H1 (cell line): ENCODE measurements around the gene RGL1. TPM values are rescaled to one million over a fixed set of nuclear protein-coding genes. Genes with fewer than 3 reads are reported as not detected.
A peak's percentile ranks its signal among the peaks of the same experiment; 100 is the strongest.

Source experiments
- CTCF ChIA-PET: fragments of 300-600 bp; sonication (Branson Sonifier 250); formaldehyde crosslinking; loops from one replicate; lab custom pipeline; 2021; ENCODE audit not compliant: partially characterized antibody; lab: Charles Lee
- POLR2A ChIA-PET: fragments of 300-600 bp; sonication (Branson Sonifier 250); formaldehyde crosslinking; loops from one replicate; lab custom pipeline; 2021; ENCODE audit warnings: inconsistent platforms; ENCODE audit not compliant: partially characterized antibody; lab: Charles Lee
- DNase-seq, 2 experiments: peaks; one replicate each; pipeline versions ENCODE4 v3.0.0 to v3.0.0-alpha.2; 2010 to 2022; ENCODE audit warnings: low spot score in 2 of 2, low read depth in 1 of 2, mixed read lengths in 1 of 2
- FAIRE-seq: peaks from 2 replicates; lab custom pipeline; 2011; peaks lifted over from hg19 to GRCh38; lab: Jason Lieb, UNC
- H2AFZ ChIP-seq: 2 replicates; pipeline ENCODE4 v1.8.1; 2012; ENCODE audit warnings: low read length, inconsistent platforms
- H2AK5ac ChIP-seq: 2 replicates; pipeline ENCODE4 v1.6.1; 2013; ENCODE audit warnings: low read depth, low read length
- H2BK120ac ChIP-seq: replicated peaks from 2 replicates; pipeline ENCODE3; 2013; ENCODE audit warnings: low read depth, low read length, inconsistent platforms
- H2BK12ac ChIP-seq: 2 replicates; pipeline ENCODE4 v1.6.1; 2013; ENCODE audit warnings: low read depth, low read length
- H2BK15ac ChIP-seq: 2 replicates; pipeline ENCODE4 v1.6.1; 2013; ENCODE audit warnings: low read length
- H2BK20ac ChIP-seq: 2 replicates; pipeline ENCODE4 v1.6.1; 2013; ENCODE audit warnings: low read length
- H2BK5ac ChIP-seq: 2 replicates; pipeline ENCODE4 v1.6.1; 2013; ENCODE audit warnings: low read depth, low read length
- H3K14ac ChIP-seq: 2 replicates; pipeline ENCODE4 v1.6.1; 2013; ENCODE audit warnings: inconsistent platforms; ENCODE audit not compliant: insufficient read length
- H3K18ac ChIP-seq: 2 replicates; pipeline ENCODE4 v1.6.1; 2013; ENCODE audit warnings: low read length; ENCODE audit errors: extremely low read depth
- H3K23ac ChIP-seq: 2 replicates; pipeline ENCODE4 v1.6.1; 2013; ENCODE audit warnings: inconsistent platforms; ENCODE audit not compliant: insufficient read length
- H3K23me2 ChIP-seq: 2 replicates; pipeline ENCODE4 v1.6.1; 2013; ENCODE audit warnings: low read depth, low read length
- H3K27ac ChIP-seq: 2 replicates; pipeline ENCODE4 v1.6.1; 2011; ENCODE audit warnings: low read depth, low read length, inconsistent platforms
- H3K27me3 ChIP-seq, 4 experiments: replicated peaks in 1 of 4; 1 replicate in 1 of 4; 2 replicates in 3 of 4; pipeline versions ENCODE4 v1.6.1 to v1.8.1; 2011 to 2013; ENCODE audit warnings: low read length in 3 of 4, mild to moderate bottlenecking in 3 of 4, inconsistent platforms in 2 of 4, mixed read lengths in 2 of 4, moderate library complexity in 1 of 4; ENCODE audit not compliant: control insufficient read depth in 3 of 4, insufficient read depth in 3 of 4; ENCODE audit errors: extremely low read depth in 1 of 4
- H3K36me3 ChIP-seq, 4 experiments: 2 replicates each; pipeline versions ENCODE4 v1.6.1 to v1.8.1; 2011 to 2013; ENCODE audit warnings: mild to moderate bottlenecking in 4 of 4, low read length in 3 of 4, moderate library complexity in 2 of 4, control low read depth in 1 of 4, inconsistent platforms in 1 of 4; ENCODE audit not compliant: insufficient read depth in 4 of 4, control insufficient read depth in 2 of 4
- H3K4ac ChIP-seq: replicated peaks from 2 replicates; pipeline ENCODE3; 2013; ENCODE audit warnings: low read length, low read depth, mixed read lengths, inconsistent platforms; ENCODE audit not compliant: insufficient read length
- H3K4me1 ChIP-seq, 4 experiments: replicated peaks in 1 of 4; 1 replicate in 1 of 4; 2 replicates in 3 of 4; pipeline versions ENCODE4 v1.6.1 to v1.8.1; 2011 to 2013; ENCODE audit warnings: low read length in 3 of 4, inconsistent platforms in 2 of 4, mixed read lengths in 1 of 4; ENCODE audit not compliant: insufficient read depth in 4 of 4, control insufficient read depth in 3 of 4
- H3K4me2 ChIP-seq, 2 experiments: 2 replicates each; pipeline versions ENCODE4 v1.6.1 to v1.8.1; 2011 to 2013; ENCODE audit warnings: low read depth in 2 of 2, low read length in 2 of 2, control low read depth in 1 of 2, inconsistent platforms in 1 of 2, mild to moderate bottlenecking in 1 of 2; ENCODE audit not compliant: insufficient read depth in 1 of 2
- H3K4me3 ChIP-seq, 4 experiments: fragments of 200-600, 300-600 bp in 1 of 4; sonication (generic), shearing (Covaris generic), sonication (Bioruptor Twin) in 1 of 4; 2 replicates each; pipeline versions ENCODE4 v1.5.1 to v1.8.1; 2011 to 2016; ENCODE audit warnings: low read length in 4 of 4, low read depth in 3 of 4, control low read depth in 2 of 4, inconsistent platforms in 2 of 4, mild to moderate bottlenecking in 2 of 4, mixed read lengths in 1 of 4, moderate library complexity in 1 of 4; ENCODE audit not compliant: insufficient read depth in 2 of 4; ENCODE audit errors: extremely low read depth in 1 of 4
- H3K56ac ChIP-seq: replicated peaks from 2 replicates; pipeline ENCODE3; 2013; ENCODE audit warnings: low read depth, mild to moderate bottlenecking, mixed read lengths, low read length, inconsistent platforms; ENCODE audit not compliant: insufficient read length
- H3K79me1 ChIP-seq: 2 replicates; pipeline ENCODE4 v1.6.1; 2013; ENCODE audit warnings: low read depth, low read length, control low read depth
- H3K79me2 ChIP-seq, 2 experiments: 2 replicates each; pipeline versions ENCODE4 v1.6.1 to v1.8.1; 2012 to 2013; ENCODE audit warnings: low read length in 2 of 2, mild to moderate bottlenecking in 2 of 2, inconsistent platforms in 1 of 2; ENCODE audit not compliant: insufficient read depth in 2 of 2, control insufficient read depth in 1 of 2
- H3K9ac ChIP-seq, 4 experiments: replicated peaks in 1 of 4; 1 replicate in 1 of 4; 2 replicates in 3 of 4; pipeline versions ENCODE4 v1.6.1 to v1.8.1; 2011 to 2013; ENCODE audit warnings: low read depth in 3 of 4, low read length in 3 of 4, control low read depth in 2 of 4, mild to moderate bottlenecking in 2 of 4, moderate library complexity in 2 of 4, inconsistent platforms in 1 of 4; ENCODE audit errors: extremely low read depth in 1 of 4
- H3K9me3 ChIP-seq, 2 experiments: 2 replicates each; pipeline versions ENCODE4 v1.6.1 to v1.8.1; 2012 to 2013; ENCODE audit warnings: mild to moderate bottlenecking in 2 of 2, moderate library complexity in 2 of 2, control low read depth in 1 of 2, inconsistent platforms in 1 of 2, low read depth in 1 of 2, low read length in 1 of 2, mixed read lengths in 1 of 2; ENCODE audit not compliant: insufficient read depth in 2 of 2
- H4K20me1 ChIP-seq, 2 experiments: replicated peaks in 1 of 2; 2 replicates each; pipeline versions ENCODE3 to v1.8.1; 2011 to 2013; ENCODE audit warnings: inconsistent platforms in 2 of 2, low read length in 2 of 2, mild to moderate bottlenecking in 1 of 2; ENCODE audit not compliant: insufficient read depth in 2 of 2, control insufficient read depth in 1 of 2
- H4K5ac ChIP-seq: 2 replicates; pipeline ENCODE4 v1.6.1; 2013; ENCODE audit warnings: low read length, low read depth, mixed read lengths, inconsistent platforms; ENCODE audit not compliant: insufficient read length
- H4K8ac ChIP-seq: 2 replicates; pipeline ENCODE4 v1.8.0; 2013; ENCODE audit warnings: mild to moderate bottlenecking, moderate library complexity, low read length, inconsistent platforms; ENCODE audit not compliant: insufficient read depth; ENCODE audit errors: extremely low read depth
- H4K91ac ChIP-seq: replicated peaks from 2 replicates; pipeline ENCODE3; 2013; ENCODE audit warnings: low read length, mixed read lengths, inconsistent platforms; ENCODE audit not compliant: insufficient read length
- WGBS, 2 experiments: shearing (Covaris generic) in 1 of 2; methylation state at CpG; one replicate each; pipeline versions ENCODE4 v1.1.6 to v1.1.7; 2013 to 2015; ENCODE audit warnings: low lambda C conversion rate in 2 of 2, mixed read lengths in 2 of 2, inconsistent platforms in 1 of 2, low coverage in 1 of 2, missing lambda C conversion rate in 1 of 2; ENCODE audit not compliant: insufficient replicate concordance in 2 of 2, insufficient coverage in 1 of 2, insufficient read length in 1 of 2; ENCODE audit errors: extremely low coverage in 1 of 2, missing lambda C conversion rate in 1 of 2; 5-methylcytosine and 5-hydroxymethylcytosine counted together
- polyA plus RNA-seq, 7 experiments: library from polyadenylated mRNA; depleted of rRNA in 3 of 7; stranded (reverse) in 5 of 7; unstranded in 2 of 7; fragments of >200 nt in 5 of 7; fragments of 200-250 nt in 2 of 7; gene quantifications; 1 replicate in 5 of 7; 2 replicates in 1 of 7; 4 replicates in 1 of 7; pipeline versions ENCODE4 v1.2.1 to v1.2.3, GENCODE V29; 2011 to 2013; ENCODE audit warnings: missing spikeins in 2 of 7, mixed read lengths in 2 of 7
- total RNA-seq: library from RNA; stranded (reverse); fragmentation: NEBNext Ultra II Directional; extraction: Animal tissue kit (Norgen Biotek cat#: 25700); gene quantifications from 2 replicates; pipeline ENCODE4 v1.2.1, GENCODE V29; 2021

The RGL1 gene
- total and polyA plus RNA-seq, 2 of the 8 experiments (the other 6 are each of a cell fraction or from before 2014, with no cell fraction given): 0.98 to 2.4 TPM

- no peak overlapping the region for H3K4me3 ChIP-seq
- H3K23ac ChIP-seq: no peak overlapping the region
- peak overlapping the region; percentile 69; the same call in 1 of the 2 replicates for H2BK12ac ChIP-seq
- H4K5ac ChIP-seq: no peak overlapping the region
- no peak overlapping the region for H3K9ac ChIP-seq
- H3K27ac ChIP-seq: no peak overlapping the region
- H3K4me1 ChIP-seq: peaks cover 2 to 5% (median 2%) of the 10 kb centered on the region in 4 experiments; a peak in 5 of 7 replicates
- peak overlapping the region; percentile 86; the same call in 1 of the 2 replicates for H2AK5ac ChIP-seq
- no peak overlapping the region for H3K4me2 ChIP-seq
- H2BK5ac ChIP-seq: no peak overlapping the region
- H3K4ac ChIP-seq: no peak overlapping the region
- no peaks in the 10 kb centered on the region for H3K23me2 ChIP-seq
- no peak overlapping the region for H3K18ac ChIP-seq
- H3K14ac ChIP-seq: no peak overlapping the region
- no peak overlapping the region for H4K8ac ChIP-seq
- H2BK15ac ChIP-seq: no peak overlapping the region
- WGBS, 2 experiments: 55% methylated on average over 4 of the region's 4 CpGs; no CpG with 5 or more reads in 1 of the 2 experiments
- H3K79me1 ChIP-seq: no peaks in the 10 kb centered on the region
- H3K9me3 ChIP-seq: no peaks in the 10 kb centered on the region
- no peaks in the 10 kb centered on the region for H4K20me1 ChIP-seq
- no peaks in the 10 kb centered on the region for H3K36me3 ChIP-seq
- H2BK120ac ChIP-seq: no peak overlapping the region
- no peak overlapping the region for H3K56ac ChIP-seq
- POLR2A ChIA-PET: interaction anchor here (0.7 to 0.9 kb wide), 2 partner anchors 89 to 144 kb away, joined by 3 read pairs; no protein-coding TSS in a partner anchor
- H2BK20ac ChIP-seq: no peak overlapping the region
- FAIRE-seq (no peak), DNase-seq (peak; percentile 33 to 51)
- H4K91ac ChIP-seq: no peak overlapping the region
- H3K27me3 ChIP-seq: no peaks in the 10 kb centered on the region
- H3K79me2 ChIP-seq: no peaks in the 10 kb centered on the region
- peak overlapping the region; percentile 28; the same call in 1 of the 2 replicates for H2AFZ ChIP-seq
- CTCF ChIA-PET: interaction anchor here (0.6 to 3.8 kb wide), 8 partner anchors 11 to 197 kb away, joined by 3 to 13 read pairs (median 3); no protein-coding TSS in a partner anchor
Observed at GRCh38 chr1:183881387-183882131, 76.6 kb downstream of the RGL1 start.
